PFSK-1 (cell line): ENCODE measurements around the gene LMTK3.

Experiments
- FOXP2 ChIP-seq: optimal IDR thresholded peaks from 2 replicates; pipeline ENCODE3; 2011; ENCODE audit warnings: borderline replicate concordance, control low read depth, inconsistent platforms; ENCODE audit not compliant: insufficient read depth; ENCODE audit errors: extremely low read length, extremely low read depth
- POLR2AphosphoS5 ChIP-seq: IDR thresholded peaks from 2 replicates; pipeline ENCODE4 v1.6.1; 2012; ENCODE audit warnings: low read depth, mild to moderate bottlenecking, control low read depth, low read length, moderate library complexity
- REST ChIP-seq, 2 experiments: IDR thresholded peaks; 2 replicates each; pipeline versions ENCODE4 v1.6.1 to v1.8.0; 2011 to 2012; ENCODE audit warnings: low read depth in 2 of 2, low read length in 2 of 2, control low read depth in 1 of 2, inconsistent platforms in 1 of 2, mild to moderate bottlenecking in 1 of 2, moderate library complexity in 1 of 2; ENCODE audit not compliant: insufficient read depth in 1 of 2
- TAF1 ChIP-seq: IDR thresholded peaks from 2 replicates; pipeline ENCODE4 v1.6.1; 2012; ENCODE audit warnings: low read length, control low read depth, borderline replicate concordance; ENCODE audit not compliant: insufficient read depth

DNA sequence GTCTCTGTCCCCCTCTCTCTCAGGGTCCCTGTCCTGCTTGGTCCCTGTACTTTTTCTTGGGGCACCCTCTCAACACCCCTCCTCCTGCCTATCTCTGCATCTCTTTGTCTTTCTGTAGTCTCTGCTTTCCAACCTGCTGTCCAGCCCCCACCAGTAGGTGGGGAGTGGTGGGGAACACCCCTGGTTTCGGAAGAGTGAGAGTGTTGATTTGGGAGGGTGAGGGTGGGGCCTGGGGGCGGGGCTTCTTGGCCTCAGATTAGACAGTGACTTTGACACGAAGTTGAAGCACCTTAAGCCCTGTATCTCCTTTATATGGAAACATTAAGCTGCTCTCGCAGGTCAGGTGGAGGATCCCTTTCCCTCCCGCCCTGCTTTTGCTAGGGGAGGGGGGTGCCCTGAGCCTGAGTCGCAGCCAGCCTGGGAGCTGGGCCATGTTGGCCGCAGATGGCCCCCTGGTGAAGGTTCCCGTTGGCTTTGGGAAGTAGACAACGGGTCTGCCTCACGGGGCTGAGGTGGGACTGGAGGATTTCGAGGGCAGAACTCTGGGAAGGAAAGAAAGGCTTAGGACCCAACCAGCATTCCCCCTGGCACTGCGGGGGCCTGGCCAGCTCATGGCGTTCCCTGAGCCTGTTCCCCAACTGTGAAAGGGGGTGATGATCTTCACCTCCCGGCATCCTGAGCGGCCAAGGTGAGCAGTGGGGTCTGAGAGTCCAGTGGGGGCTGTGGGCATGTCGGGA lies 56.3 kb downstream of the LMTK3 start, which contains the start of gene KCNJ14:
- TF ChIP-seq FOXP2 (no peak), TAF1 (no peak), POLR2AphosphoS5 (no peak), REST (IDR thresholded peaks at IDR 0.05; ENCODE audit: insufficient read depth in 1 of 2, low read depth in 2 of 2, low read length in 2 of 2) (no peak)
